ENCODE measurements around the gene CRYBG1.
A peak's percentile ranks its signal among the peaks of the same experiment; 100 is the strongest.
"Not testable (repeated sequence)": the region's sequence is repeated elsewhere in the genome, so short reads cannot be mapped to it uniquely, and the experiment has no call there.

The CRYBG1 gene

DNA sequence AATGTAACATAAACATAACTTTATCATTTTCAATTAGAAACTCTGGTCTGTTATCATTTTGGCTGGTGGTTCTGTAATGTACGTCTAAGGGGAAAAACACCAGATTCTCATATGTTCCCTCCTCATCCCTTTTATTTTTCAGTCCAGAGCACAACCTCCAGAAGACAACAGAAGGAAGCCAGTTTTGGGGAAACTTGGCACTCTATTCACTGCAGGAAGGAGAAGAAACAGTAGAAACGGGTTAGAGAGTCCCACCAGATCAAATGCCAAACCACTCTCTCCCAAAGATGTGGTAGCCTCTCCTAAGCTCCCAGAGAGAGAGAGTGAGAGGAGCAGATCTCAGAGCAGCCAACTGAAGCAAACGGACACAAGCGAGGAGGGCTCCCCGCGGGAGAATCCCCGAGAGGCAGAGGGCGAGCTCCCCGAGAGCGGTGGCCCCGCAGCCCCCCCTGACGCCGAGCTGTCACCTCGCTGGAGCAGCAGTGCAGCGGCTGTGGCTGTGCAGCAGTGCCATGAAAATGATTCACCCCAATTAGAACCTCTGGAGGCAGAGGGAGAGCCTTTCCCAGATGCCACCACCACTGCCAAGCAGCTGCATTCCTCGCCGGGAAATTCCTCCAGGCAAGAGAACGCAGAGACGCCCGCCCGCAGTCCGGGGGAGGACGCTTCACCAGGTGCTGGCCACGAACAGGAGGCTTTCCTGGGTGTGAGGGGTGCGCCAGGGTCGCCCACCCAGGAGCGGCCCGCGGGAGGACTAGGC lies 151.0 kb downstream of the CRYBG1 start:
- DNase-seq: peak; percentile 56

- DNase-seq: peak; percentile 81
Observed at GRCh38 chr6:106512048-106512967, 151.8 kb downstream of the CRYBG1 start.

GRCh38 chr6:106512968-106513574 lies 152.6 kb downstream of the CRYBG1 start:
- DNase-seq: no peak

GRCh38 chr6:106513808-106514582 lies 153.5 kb downstream of the CRYBG1 start:
- DNase-seq: no peak

DNA sequence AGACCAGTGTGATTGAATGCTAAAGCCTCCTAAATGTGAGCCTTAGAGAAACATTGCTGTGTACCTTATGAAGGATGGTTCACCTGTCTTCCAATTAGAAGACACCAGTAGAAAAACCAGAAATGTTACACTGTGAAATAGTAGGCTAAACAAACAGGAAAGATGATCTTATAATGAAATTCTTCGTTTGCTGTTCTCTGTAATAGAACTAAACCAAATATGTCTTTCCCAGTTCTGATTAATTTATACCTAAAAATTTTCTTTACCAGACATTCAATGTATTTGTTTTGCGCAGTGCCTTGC lies 154.0 kb downstream of the CRYBG1 start:
- DNase-seq: no peak

DNA sequence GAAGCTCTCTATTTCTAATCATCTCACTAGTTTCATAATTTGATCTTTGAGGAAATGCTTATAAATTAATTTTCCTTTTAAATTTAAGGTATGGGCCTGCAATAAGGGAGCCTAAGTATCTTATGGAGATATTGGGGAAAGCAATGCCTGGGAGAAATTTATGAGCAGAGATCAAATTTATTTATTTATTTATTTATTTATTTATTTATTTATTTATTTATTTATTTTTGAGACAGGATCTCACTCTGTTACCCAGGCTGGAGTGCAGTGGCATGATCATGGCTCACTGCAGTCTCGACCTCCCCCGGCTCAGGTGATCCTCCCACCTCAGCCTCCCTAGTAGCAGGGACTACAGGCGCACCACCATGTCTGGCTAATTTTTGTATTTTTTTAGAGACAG lies 155.1 kb downstream of the CRYBG1 start:
- DNase-seq: not testable (repeated sequence)

GRCh38 chr6:106516616-106517015 lies 156.1 kb downstream of the CRYBG1 start:
- no peak for DNase-seq

DNA sequence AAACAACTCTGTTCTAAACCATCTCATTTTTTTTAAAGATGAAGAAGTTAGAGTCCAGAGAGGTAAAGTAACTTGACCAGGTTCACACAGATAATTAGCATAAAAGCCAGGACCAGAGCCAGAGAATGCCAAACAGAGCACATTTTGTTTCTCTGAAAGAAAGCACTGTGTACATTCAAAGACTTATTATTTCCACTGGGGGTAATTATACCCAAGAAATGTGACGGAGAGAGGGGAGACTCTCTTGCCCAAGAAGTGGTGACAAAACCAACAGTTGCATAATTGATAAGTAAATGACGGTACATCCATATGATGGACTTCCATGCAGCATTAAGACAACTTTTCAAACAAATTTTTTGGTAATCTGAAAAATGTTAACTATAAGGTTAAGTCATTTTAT lies 157.2 kb downstream of the CRYBG1 start:
- DNase-seq: no peak

DNA sequence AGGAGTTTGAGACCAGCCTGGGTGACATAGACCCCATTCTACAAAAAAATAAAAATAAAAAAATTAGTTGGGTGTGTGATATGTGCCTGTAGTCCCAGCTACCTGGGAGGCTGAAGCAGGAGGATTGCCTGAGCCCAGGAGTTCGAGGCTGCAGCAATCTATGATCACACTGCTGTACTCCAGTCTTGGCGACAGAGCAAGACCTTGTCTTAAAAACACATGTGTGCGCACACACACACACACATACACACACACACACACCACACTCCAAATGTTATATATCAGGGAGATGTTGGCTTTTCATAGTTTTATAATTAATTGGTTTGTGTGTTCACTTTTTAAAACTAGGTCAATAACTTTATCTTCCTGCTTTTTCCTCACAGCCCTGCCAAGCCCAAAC lies 158.2 kb downstream of the CRYBG1 start:
- no peak for DNase-seq

GRCh38 chr6:106519460-106520394 lies 159.2 kb downstream of the CRYBG1 start:
- DNase-seq: peak; percentile 72

DNA sequence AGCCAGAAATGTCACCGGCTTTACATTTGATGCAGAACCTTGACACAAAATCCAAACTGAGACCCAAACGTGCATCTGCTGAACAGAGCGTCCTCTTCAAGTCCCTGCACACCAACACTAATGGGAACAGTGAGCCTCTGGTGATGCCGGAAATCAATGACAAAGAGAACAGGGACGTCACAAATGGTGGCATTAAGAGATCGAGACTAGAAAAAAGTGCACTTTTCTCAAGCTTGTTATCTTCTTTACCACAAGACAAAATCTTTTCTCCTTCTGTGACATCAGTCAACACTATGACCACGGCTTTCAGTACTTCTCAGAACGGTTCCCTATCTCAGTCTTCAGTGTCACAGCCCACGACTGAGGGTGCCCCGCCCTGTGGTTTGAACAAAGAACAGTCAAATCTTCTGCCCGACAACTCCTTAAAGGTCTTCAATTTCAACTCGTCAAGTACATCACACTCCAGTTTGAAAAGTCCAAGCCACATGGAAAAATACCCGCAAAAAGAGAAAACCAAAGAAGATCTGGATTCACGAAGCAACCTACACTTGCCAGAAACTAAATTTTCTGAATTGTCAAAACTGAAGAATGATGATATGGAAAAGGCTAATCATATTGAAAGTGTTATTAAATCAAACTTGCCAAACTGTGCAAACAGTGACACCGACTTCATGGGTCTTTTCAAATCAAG lies 160.3 kb downstream of the CRYBG1 start:
- peak; percentile 73 for DNase-seq

DNA sequence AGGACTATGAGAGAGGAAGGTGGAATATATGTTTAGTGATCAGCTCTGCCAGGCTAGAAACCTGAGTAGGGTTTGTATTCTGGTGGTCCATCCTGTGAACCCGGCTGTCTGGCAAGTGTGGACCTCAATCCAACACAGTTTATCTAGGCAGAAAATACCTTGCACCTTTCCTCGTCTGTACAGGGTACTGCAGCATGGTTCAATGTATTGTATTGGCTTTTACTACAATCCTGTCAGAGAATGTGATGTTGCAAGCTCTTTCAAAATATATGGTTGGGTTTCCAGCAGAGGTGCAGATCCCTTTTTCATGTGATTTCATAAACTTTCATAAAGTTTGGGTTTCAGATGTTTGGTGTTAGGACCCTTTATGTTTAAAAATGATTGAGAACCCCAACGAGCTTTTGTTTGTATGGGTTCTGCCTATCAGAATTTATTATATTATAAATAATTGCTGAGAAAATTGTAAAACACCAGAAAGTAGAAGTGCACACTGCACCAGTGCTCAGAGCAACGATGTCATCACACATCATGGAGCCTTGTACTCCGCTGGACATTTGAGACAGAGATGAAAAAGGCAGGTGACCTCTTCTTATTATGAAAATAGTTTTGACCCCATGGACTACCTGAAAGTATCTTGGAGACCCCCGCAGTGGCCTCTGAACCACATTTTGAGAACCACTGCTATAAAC lies 162.2 kb downstream of the CRYBG1 start:
- DNase-seq: no peak

GRCh38 chr6:106525107-106525881 lies 164.8 kb downstream of the CRYBG1 start:
- no peak for DNase-seq

GRCh38 chr6:106525882-106526275 lies 165.4 kb downstream of the CRYBG1 start:
- no peak for DNase-seq

GRCh38 chr6:106527117-106527516 lies 166.6 kb downstream of the CRYBG1 start:
- no peak for DNase-seq

DNA sequence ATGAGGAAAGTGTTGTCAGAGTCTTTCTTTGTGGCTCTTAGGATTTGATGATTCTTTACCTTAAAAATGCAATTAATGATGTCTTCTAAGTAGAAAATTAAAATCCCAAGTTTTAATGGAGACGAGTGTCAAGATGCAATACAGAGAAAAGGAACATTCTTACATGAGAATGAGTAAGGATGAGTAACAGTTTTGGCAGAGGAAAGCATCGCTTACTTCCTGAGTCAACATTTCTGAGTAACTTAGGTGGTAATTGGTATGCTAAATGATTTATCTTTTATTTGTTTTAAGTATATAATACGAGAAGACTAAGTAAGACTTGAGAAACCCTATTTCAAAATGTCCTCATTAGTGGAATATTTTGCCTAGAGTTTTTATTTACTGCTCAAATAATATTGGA lies 167.5 kb downstream of the CRYBG1 start:
- no peak for DNase-seq

GRCh38 chr6:106528521-106528920 lies 168.0 kb downstream of the CRYBG1 start:
- DNase-seq: no peak

DNA sequence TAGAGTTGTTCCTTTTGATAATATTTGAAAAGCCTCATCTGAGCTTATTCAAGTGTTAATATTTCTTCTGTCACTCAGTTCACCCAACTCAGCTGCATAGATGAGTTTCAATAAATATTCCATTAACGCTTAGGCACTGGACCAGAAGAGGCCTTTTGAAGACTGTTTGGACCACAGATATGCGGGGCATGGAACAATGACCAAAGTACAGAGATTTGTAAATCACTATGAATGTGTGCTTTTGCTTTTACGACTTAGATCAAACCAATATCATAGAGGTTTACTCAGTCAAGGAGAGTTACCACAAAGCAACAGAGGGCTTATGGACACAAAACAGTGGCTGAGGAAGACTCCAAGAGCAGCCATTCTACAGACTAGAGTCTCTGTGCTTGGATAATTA lies 168.9 kb downstream of the CRYBG1 start:
- no peak for DNase-seq

DNA sequence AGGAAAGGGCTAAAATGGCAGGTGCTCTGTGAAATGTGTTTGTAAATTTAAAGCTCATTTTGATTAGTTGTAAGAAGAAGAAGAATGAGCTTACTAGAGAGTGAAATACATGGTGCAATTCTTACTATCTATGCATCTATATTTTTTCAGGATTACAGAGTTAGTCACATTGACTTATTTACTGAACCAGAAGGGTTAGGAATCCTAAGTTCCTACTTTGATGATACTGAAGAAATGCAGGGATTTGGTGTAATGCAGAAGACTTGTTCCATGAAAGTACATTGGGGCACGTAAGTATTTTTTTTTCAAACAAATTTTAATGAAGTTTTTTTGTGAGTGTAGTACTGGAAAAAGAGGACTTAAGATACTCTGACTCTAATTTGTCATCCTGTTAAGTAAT lies 169.5 kb downstream of the CRYBG1 start:
- DNase-seq: no peak

DNA sequence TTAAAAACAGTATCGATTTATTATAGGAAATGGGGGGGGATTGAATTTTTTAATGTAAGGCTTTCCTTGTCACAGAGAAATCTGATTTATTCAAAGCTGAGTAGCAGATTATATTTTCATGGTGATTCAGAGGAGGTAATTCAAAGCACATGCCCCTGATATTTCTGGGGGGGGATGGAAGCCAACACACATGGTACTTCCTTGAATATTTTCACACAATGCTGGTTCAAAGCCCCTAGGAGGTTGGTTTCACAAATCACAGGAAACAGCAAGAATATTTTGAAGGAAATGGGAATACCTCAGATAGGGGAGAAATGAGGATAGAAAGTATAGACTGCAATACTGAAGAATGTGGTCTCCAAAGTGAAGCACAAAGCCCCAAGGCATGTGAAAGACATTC lies 170.0 kb downstream of the CRYBG1 start:
- no peak for DNase-seq

Data from activated T-cell treated with anti-CD3 and anti-CD28 coated beads, Interleukin-2, amount 50 U/mL, for 1 hour (primary cell).